Mesothelial cell of epicardium (in vitro differentiated cells): Measurements from ENCODE around the gene SLC39A6. TPM values are rescaled to one million over a fixed set of nuclear protein-coding genes. Genes with fewer than 3 reads are reported as not detected.

Experiments used
- DNase-seq, 2 experiments: peaks; one replicate each; pipeline ENCODE4 v3.0.0; 2021; ENCODE audit warnings: low spot score in 2 of 2; ENCODE audit not compliant: unreplicated experiment in 2 of 2
- H3K27ac Mint-ChIP-seq: 2 replicates; pipeline ENCODE4 v1.8.0; 2021; ENCODE audit warnings: mixed read lengths
- H3K27me3 Mint-ChIP-seq: 2 replicates; pipeline ENCODE4 v1.8.0; 2021; ENCODE audit warnings: low read depth, mixed read lengths
- H3K36me3 Mint-ChIP-seq: 2 replicates; pipeline ENCODE4 v1.8.0; 2021; ENCODE audit warnings: mixed read lengths
- H3K4me1 Mint-ChIP-seq: 2 replicates; pipeline ENCODE4 v1.8.0; 2021; ENCODE audit warnings: mixed read lengths
- H3K4me3 Mint-ChIP-seq: 2 replicates; pipeline ENCODE4 v1.8.0; 2021; ENCODE audit warnings: mild to moderate bottlenecking, moderate library complexity, mixed read lengths
- H3K9me3 Mint-ChIP-seq: 2 replicates; pipeline ENCODE4 v1.8.0; 2021; ENCODE audit warnings: mixed read lengths
- CTCF ChIP-seq: fragments of 200-600 bp; sonication (generic); IDR thresholded peaks from one replicate; pipeline ENCODE4 v1.5.0; 2021; ENCODE audit warnings: antibody characterized with exemption; ENCODE audit not compliant: unreplicated experiment
- total RNA-seq: library from RNA; stranded (reverse); gene quantifications from 3 replicates; pipeline ENCODE4 v1.2.1, GENCODE V29; 2021

The SLC39A6 gene
- total RNA-seq, 1 donor from 2014 or later: 43.1 TPM

GRCh38 chr18:36152781-36153180, 23.6 kb upstream of the SLC39A6 start:
- no peak overlapping the region for H3K4me3 Mint-ChIP-seq
- H3K27ac Mint-ChIP-seq: no peak overlapping the region
- no peaks in the 10 kb centered on the region for H3K9me3 Mint-ChIP-seq
- H3K36me3 Mint-ChIP-seq: peaks cover 48% of the 10 kb centered on the region
- no peak for TF ChIP-seq CTCF
- H3K4me1 Mint-ChIP-seq: no peaks in the 10 kb centered on the region
- no peak for DNase-seq
- no peaks in the 10 kb centered on the region for H3K27me3 Mint-ChIP-seq

- H3K36me3 Mint-ChIP-seq: peaks cover 41% of the 10 kb centered on the region
- no peak for DNase-seq
- H3K27me3 Mint-ChIP-seq: no peaks in the 10 kb centered on the region
- no peak overlapping the region for H3K4me3 Mint-ChIP-seq
- H3K27ac Mint-ChIP-seq: no peak overlapping the region
- H3K9me3 Mint-ChIP-seq: no peaks in the 10 kb centered on the region
- no peaks in the 10 kb centered on the region for H3K4me1 Mint-ChIP-seq
- no peak for TF ChIP-seq CTCF
Observed at GRCh38 chr18:36149514-36150289, 20.6 kb upstream of the SLC39A6 start.

- Mint-ChIP-seq H3K9me3 (no peaks in the 10 kb centered on the region), H3K27ac (no peak overlapping the region), H3K36me3 (peaks cover 35% of the 10 kb centered on the region), H3K4me1 (no peaks in the 10 kb centered on the region), H3K4me3 (no peak overlapping the region), H3K27me3 (no peaks in the 10 kb centered on the region)
- TF ChIP-seq CTCF: no peak
- no peak for DNase-seq
Observed at GRCh38 chr18:36143391-36143790, 14.3 kb upstream of the SLC39A6 start.

- H3K4me3 Mint-ChIP-seq: no peak overlapping the region
- no peak for TF ChIP-seq CTCF
- no peaks in the 10 kb centered on the region for H3K9me3 Mint-ChIP-seq
- H3K27me3 Mint-ChIP-seq: no peaks in the 10 kb centered on the region
- H3K4me1 Mint-ChIP-seq: no peaks in the 10 kb centered on the region
- DNase-seq: no peak
- no peak overlapping the region for H3K27ac Mint-ChIP-seq
- H3K36me3 Mint-ChIP-seq: peaks cover 40% of the 10 kb centered on the region
Observed at GRCh38 chr18:36142751-36143150, 13.6 kb upstream of the SLC39A6 start.

- Mint-ChIP-seq H3K4me1 (no peaks in the 10 kb centered on the region), H3K27me3 (no peaks in the 10 kb centered on the region), H3K36me3 (peaks cover 43% of the 10 kb centered on the region), H3K27ac (no peak overlapping the region), H3K9me3 (no peaks in the 10 kb centered on the region), H3K4me3 (no peak overlapping the region)
- no peak for DNase-seq
- no peak for TF ChIP-seq CTCF
Observed at GRCh38 chr18:36141576-36141975, 12.4 kb upstream of the SLC39A6 start.
